C4-2B (cell line): ENCODE results near the gene TRIM29.

ENCODE experiments used
- H3K27ac ChIP-seq: fragments of 450-650 bp; 2 replicates; pipeline ENCODE4 v1.5.1; 2017
- CTCF ChIP-seq: fragments of 450-650 bp; conservative IDR thresholded peaks from 2 replicates; pipeline ENCODE4 v1.5.1; 2017; ENCODE audit warnings: mild to moderate bottlenecking
- ZFX ChIP-seq: fragments of 450-650 bp; IDR thresholded peaks from 2 replicates; pipeline ENCODE4 v1.6.1; 2017

The TRIM29 gene

GRCh38 chr11:120066738-120067437, 71.0 kb downstream of the TRIM29 start:
- no peak overlapping the region for H3K27ac ChIP-seq
- TF ChIP-seq CTCF (no peak), ZFX (no peak)

- TF ChIP-seq CTCF (no peak), ZFX (no peak)
- H3K27ac ChIP-seq: no peak overlapping the region
Measured at GRCh38 chr11:120065876-120066275, 72.0 kb downstream of the TRIM29 start.

GRCh38 chr11:120065176-120065575, 72.7 kb downstream of the TRIM29 start:
- H3K27ac ChIP-seq: no peak overlapping the region
- TF ChIP-seq CTCF (no peak), ZFX (no peak)

- TF ChIP-seq CTCF: no peak
- H3K27ac ChIP-seq: no peak overlapping the region
Measured at GRCh38 chr11:120064341-120064740, 73.6 kb downstream of the TRIM29 start.

GRCh38 chr11:120063686-120064340, 74.1 kb downstream of the TRIM29 start:
- H3K27ac ChIP-seq: no peak overlapping the region
- TF ChIP-seq CTCF (no peak), ZFX (no peak)

- H3K27ac ChIP-seq: no peak overlapping the region
- TF ChIP-seq ZFX: no peak
- no peak for TF ChIP-seq CTCF
Measured at GRCh38 chr11:120062561-120062930, 75.4 kb downstream of the TRIM29 start.

- H3K27ac ChIP-seq: no peak overlapping the region
- TF ChIP-seq CTCF: no peak
- TF ChIP-seq ZFX: no peak
Measured at GRCh38 chr11:120061761-120062560, 76.0 kb downstream of the TRIM29 start.
